ENCODE data around the gene ICAM4. TPM values are rescaled to one million over a fixed set of nuclear protein-coding genes. Genes with fewer than 3 reads are reported as not detected.

Gene ICAM4
- total and polyA plus RNA-seq, 2 donors from 2014 or later = 0.85 to 1.1 TPM

DNA sequence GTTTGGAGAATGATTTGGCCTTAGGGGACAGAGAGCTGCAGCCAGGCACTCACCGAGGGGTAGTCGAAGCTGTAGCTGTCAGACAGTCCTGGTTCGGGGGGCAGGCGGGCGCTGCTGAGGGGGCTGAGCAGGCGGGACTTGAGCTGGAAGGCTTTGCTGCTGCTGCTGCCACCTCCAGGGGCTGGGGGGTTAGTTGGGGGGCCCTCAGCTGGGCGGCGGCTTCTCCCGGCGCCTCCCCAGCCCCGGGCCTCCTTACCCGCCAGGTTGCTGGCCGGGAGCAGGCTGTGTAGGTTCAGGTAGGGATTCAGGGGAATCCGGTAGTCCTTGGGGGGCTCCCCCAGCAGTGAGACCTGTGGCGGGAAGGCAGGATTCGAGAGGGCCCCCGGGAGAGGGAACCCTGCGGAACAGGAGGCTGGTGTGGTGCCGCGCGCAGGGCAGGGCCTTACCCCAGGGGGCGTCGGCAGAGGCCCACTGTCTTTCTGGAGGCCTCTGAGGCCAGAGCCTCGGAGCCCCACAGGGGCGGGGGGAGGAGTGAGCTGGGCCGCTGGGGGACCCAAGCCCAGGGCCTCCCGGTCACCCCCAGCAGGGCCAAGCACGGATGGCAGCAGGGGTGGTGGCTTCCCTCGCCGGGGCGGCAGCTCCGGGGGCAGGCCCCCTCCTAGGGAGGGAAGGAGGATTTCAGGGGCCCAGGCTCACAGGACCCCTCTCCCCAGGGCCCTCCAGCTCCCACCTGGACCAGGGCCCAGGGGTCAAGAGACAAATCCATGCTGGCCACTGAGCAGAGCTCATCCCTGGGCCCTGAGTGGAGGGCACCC, 34.1 kb downstream of the ICAM4 start:
- H3K4me1 ChIP-seq (ENCODE audit: control insufficient read depth in 2 of 3, insufficient read depth in 2 of 3, low read depth in 1 of 3, low read length in 3 of 3) = no peaks in the 10 kb centered on the region
- no peaks in the 10 kb centered on the region for H3K27me3 ChIP-seq (ENCODE audit: control insufficient read depth, insufficient read depth, low read length)
- intact Hi-C loops (cut with DNase I) = no loop called here
- H3K4me3 ChIP-seq (ENCODE audit: low read length in 3 of 3) = no peak overlapping the region
- TF ChIP-seq, protein P1, sequence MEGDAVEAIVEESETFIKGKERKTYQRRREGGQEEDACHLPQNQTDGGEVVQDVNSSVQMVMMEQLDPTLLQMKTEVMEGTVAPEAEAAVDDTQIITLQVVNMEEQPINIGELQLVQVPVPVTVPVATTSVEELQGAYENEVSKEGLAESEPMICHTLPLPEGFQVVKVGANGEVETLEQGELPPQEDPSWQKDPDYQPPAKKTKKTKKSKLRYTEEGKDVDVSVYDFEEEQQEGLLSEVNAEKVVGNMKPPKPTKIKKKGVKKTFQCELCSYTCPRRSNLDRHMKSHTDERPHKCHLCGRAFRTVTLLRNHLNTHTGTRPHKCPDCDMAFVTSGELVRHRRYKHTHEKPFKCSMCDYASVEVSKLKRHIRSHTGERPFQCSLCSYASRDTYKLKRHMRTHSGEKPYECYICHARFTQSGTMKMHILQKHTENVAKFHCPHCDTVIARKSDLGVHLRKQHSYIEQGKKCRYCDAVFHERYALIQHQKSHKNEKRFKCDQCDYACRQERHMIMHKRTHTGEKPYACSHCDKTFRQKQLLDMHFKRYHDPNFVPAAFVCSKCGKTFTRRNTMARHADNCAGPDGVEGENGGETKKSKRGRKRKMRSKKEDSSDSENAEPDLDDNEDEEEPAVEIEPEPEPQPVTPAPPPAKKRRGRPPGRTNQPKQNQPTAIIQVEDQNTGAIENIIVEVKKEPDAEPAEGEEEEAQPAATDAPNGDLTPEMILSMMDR (IDR thresholded peaks at IDR 0.05; ENCODE audit: borderline replicate concordance, extremely low read depth, insufficient read depth) = no peak
- H3K27ac ChIP-seq (ENCODE audit: low read depth in 2 of 2, low read length in 2 of 2) = no peak overlapping the region
- H3K9me3 ChIP-seq (ENCODE audit: control insufficient read depth in 2 of 3, insufficient read depth in 1 of 3, low read length in 3 of 3) = no peaks in the 10 kb centered on the region
- DNase-seq (no peak), FAIRE-seq (no peak)
- no peak overlapping the region for H3K9ac ChIP-seq (ENCODE audit: low read length in 3 of 3)
- peaks cover 6 to 21% (median 13%) of the 10 kb centered on the region in 3 donors for H3K36me3 ChIP-seq (ENCODE audit: control insufficient read depth in 2 of 3, insufficient read depth in 3 of 3, low read length in 3 of 3)

DNA sequence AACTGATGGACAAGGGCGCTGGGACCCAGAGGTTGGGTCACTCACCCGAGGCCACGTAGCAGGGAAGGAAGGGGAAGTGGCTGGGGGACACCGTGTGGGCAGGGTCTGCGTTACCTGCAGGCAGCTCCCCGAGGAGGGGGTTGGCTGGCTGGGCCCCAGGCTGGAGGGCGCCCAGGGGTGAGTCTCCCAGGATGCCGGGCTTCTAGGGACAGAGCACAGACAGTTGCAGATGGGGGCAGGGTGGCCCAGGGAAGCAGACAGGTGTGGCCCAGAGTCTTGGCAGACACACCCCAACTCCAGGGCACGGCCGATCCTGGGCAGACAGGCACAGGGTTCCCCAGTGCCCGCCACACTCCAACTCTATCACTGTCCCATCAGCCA, 34.7 kb downstream of the ICAM4 start:
- Histone ChIP-seq H3K36me3 (ENCODE audit: control insufficient read depth in 2 of 3, insufficient read depth in 3 of 3, low read length in 3 of 3) (peaks cover 6 to 21% (median 13%) of the 10 kb centered on the region in 3 donors), H3K27ac (ENCODE audit: low read depth in 2 of 2, low read length in 2 of 2) (no peak overlapping the region), H3K4me1 (ENCODE audit: control insufficient read depth in 2 of 3, insufficient read depth in 2 of 3, low read depth in 1 of 3, low read length in 3 of 3) (no peaks in the 10 kb centered on the region), H3K9ac (ENCODE audit: low read length in 3 of 3) (no peak overlapping the region), H3K4me3 (ENCODE audit: low read length in 3 of 3) (no peak overlapping the region), H3K9me3 (ENCODE audit: control insufficient read depth in 2 of 3, insufficient read depth in 1 of 3, low read length in 3 of 3) (no peaks in the 10 kb centered on the region), H3K27me3 (ENCODE audit: control insufficient read depth, insufficient read depth, low read length) (no peaks in the 10 kb centered on the region)
- FAIRE-seq (no peak), DNase-seq (no peak)
- intact Hi-C loops (cut with DNase I) = no loop called here
- TF ChIP-seq, protein P1 (IDR thresholded peaks at IDR 0.05; ENCODE audit: borderline replicate concordance, extremely low read depth, insufficient read depth) = no peak

DNA sequence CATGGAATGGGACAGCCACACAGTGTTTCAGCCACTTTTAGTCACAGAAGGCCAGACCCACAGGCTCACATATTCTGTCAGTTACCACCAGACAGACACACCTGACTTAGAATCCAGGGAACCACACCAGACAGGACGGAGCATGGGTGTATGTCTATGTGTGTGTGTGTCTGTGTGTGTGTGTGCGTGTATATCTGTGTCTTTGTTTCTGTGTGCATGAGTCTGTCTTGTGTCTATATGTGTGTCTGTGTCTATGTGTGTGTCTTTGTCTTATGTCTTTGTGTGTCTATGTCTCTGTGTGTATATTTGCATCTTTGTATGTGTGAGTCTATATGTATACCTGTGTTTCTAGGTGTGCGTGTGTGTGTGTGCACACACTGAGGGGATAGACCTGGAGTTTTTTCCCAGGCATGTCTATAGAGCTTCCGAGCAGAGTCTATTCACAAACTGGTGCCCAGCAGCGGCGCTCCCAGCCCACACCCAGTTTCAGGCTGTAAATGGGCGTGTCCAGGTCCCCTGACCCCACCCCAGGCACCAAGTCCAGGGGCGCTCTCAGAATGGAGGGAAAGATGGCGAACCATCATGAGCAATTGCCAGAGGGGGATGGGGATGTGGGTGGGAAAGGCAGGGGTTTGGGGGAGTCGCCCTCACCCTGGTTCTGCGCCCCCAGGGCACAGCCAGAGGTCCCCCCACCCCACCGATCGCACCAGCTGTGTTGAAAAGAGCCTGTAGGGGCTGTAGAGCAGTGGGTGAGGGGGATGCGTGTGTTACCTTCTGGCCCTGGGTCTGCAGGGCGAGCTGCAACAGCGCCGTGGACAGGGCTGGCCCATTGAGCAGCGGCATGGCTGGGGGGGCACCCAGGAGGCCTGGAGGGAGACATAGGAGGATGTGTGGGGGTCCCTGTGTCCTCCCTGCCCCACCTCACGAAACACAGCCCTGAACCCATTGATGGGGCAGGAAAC, 35.4 kb downstream of the ICAM4 start:
- Histone ChIP-seq H3K9ac (ENCODE audit: low read length in 3 of 3) (no peak overlapping the region), H3K4me3 (ENCODE audit: low read length in 3 of 3) (no peak overlapping the region), H3K36me3 (ENCODE audit: control insufficient read depth in 2 of 3, insufficient read depth in 3 of 3, low read length in 3 of 3) (peaks cover 6 to 24% (median 13%) of the 10 kb centered on the region in 3 donors), H3K27me3 (ENCODE audit: control insufficient read depth, insufficient read depth, low read length) (no peaks in the 10 kb centered on the region), H3K9me3 (ENCODE audit: control insufficient read depth in 2 of 3, insufficient read depth in 1 of 3, low read length in 3 of 3) (no peaks in the 10 kb centered on the region), H3K27ac (ENCODE audit: low read depth in 2 of 2, low read length in 2 of 2) (no peak overlapping the region), H3K4me1 (ENCODE audit: control insufficient read depth in 2 of 3, insufficient read depth in 2 of 3, low read depth in 1 of 3, low read length in 3 of 3) (no peaks in the 10 kb centered on the region)
- TF ChIP-seq, protein P1 (IDR thresholded peaks at IDR 0.05; ENCODE audit: borderline replicate concordance, extremely low read depth, insufficient read depth) = no peak
- FAIRE-seq (no peak), DNase-seq (no peak)
- intact Hi-C loops (cut with DNase I) = no loop called here

Data from kidney (tissue), 14 donors.